H9 (cell line): ENCODE measurements around the gene KDM2B. TPM values are rescaled to one million over a fixed set of nuclear protein-coding genes. Genes with fewer than 3 reads are reported as not detected.

Experiments used
- DNase-seq: peaks from one replicate; pipeline ENCODE4 v3.0.0-alpha.2; 2017
- H2AFZ ChIP-seq: one replicate; pipeline ENCODE4 v1.6.1; 2013; ENCODE audit warnings: mild to moderate bottlenecking, low read length, control low read depth, moderate library complexity
- H2AK5ac ChIP-seq: 2 replicates; pipeline ENCODE4 v1.6.1; 2013; ENCODE audit warnings: low read length, control low read depth, mixed read lengths; ENCODE audit not compliant: insufficient read length
- H2BK120ac ChIP-seq: one replicate; pipeline ENCODE4 v1.6.1; 2013; ENCODE audit warnings: low read depth, mild to moderate bottlenecking, low read length, control low read depth, inconsistent platforms; ENCODE audit not compliant: poor library complexity, severe bottlenecking
- H2BK12ac ChIP-seq: 2 replicates; pipeline ENCODE4 v1.6.1; 2013; ENCODE audit warnings: low read length, control low read depth, mixed read lengths, low read depth; ENCODE audit not compliant: insufficient read length
- H2BK15ac ChIP-seq: 2 replicates; pipeline ENCODE4 v1.6.1; 2013; ENCODE audit warnings: low read depth, low read length, control low read depth
- H2BK20ac ChIP-seq: one replicate; pipeline ENCODE4 v1.6.1; 2013; ENCODE audit warnings: low read depth, mild to moderate bottlenecking, low read length, control low read depth, inconsistent platforms; ENCODE audit not compliant: poor library complexity, severe bottlenecking
- H2BK5ac ChIP-seq: 2 replicates; pipeline ENCODE4 v1.6.1; 2013; ENCODE audit warnings: low read length, control low read depth, mixed read lengths; ENCODE audit not compliant: insufficient read length
- H3K14ac ChIP-seq: 2 replicates; pipeline ENCODE4 v1.6.1; 2013; ENCODE audit warnings: low read length, control low read depth; ENCODE audit not compliant: insufficient read depth
- H3K18ac ChIP-seq: 2 replicates; pipeline ENCODE4 v1.6.1; 2013; ENCODE audit warnings: low read depth, mild to moderate bottlenecking, mixed read lengths, low read length, control low read depth; ENCODE audit not compliant: insufficient read length
- H3K23ac ChIP-seq: 2 replicates; pipeline ENCODE4 v1.6.1; 2013; ENCODE audit warnings: low read length, control low read depth, mixed read lengths, low read depth; ENCODE audit not compliant: insufficient read length
- H3K23me2 ChIP-seq: 2 replicates; pipeline ENCODE4 v1.6.1; 2013; ENCODE audit warnings: low read depth, mild to moderate bottlenecking, mixed read lengths, low read length, control low read depth; ENCODE audit not compliant: insufficient read length, poor library complexity, severe bottlenecking
- H3K27ac ChIP-seq: 2 replicates; pipeline ENCODE4 v1.5.1; 2013; ENCODE audit warnings: low read length, control low read depth, mixed read lengths, low read depth; ENCODE audit not compliant: insufficient read length
- H3K27me3 ChIP-seq: 2 replicates; pipeline ENCODE4 v1.6.1; 2013; ENCODE audit warnings: low read length, control low read depth, inconsistent platforms; ENCODE audit not compliant: insufficient read depth
- H3K4ac ChIP-seq: 2 replicates; pipeline ENCODE4 v1.6.1; 2013; ENCODE audit warnings: low read depth, mild to moderate bottlenecking, control low read depth, inconsistent platforms, low read length, moderate library complexity
- H3K4me1 ChIP-seq: 2 replicates; pipeline ENCODE4 v1.6.1; 2013; ENCODE audit warnings: low read length, control low read depth, inconsistent platforms; ENCODE audit not compliant: insufficient read depth
- H3K4me2 ChIP-seq: 2 replicates; pipeline ENCODE4 v1.6.1; 2013; ENCODE audit warnings: low read length, control low read depth, mixed read lengths; ENCODE audit not compliant: insufficient read length, insufficient read depth
- H3K56ac ChIP-seq: 2 replicates; pipeline ENCODE4 v1.6.1; 2013; ENCODE audit warnings: low read depth, mild to moderate bottlenecking, mixed read lengths, low read length, control low read depth; ENCODE audit not compliant: insufficient read length
- H3K79me1 ChIP-seq: 2 replicates; pipeline ENCODE4 v1.6.1; 2013; ENCODE audit warnings: low read depth, mild to moderate bottlenecking, moderate library complexity, low read length, control low read depth, inconsistent platforms; ENCODE audit not compliant: insufficient read depth, poor library complexity, severe bottlenecking
- H3K79me2 ChIP-seq: 2 replicates; pipeline ENCODE4 v1.6.1; 2013; ENCODE audit warnings: low read length, control low read depth, inconsistent platforms; ENCODE audit not compliant: insufficient read depth
- H3K9ac ChIP-seq: 2 replicates; pipeline ENCODE4 v1.6.1; 2013; ENCODE audit warnings: low read length, control low read depth, mixed read lengths; ENCODE audit not compliant: insufficient read length; ENCODE audit errors: extremely low read depth
- H3K9me3 ChIP-seq: one replicate; pipeline ENCODE4 v1.6.1; 2013; ENCODE audit warnings: low read depth, low read length, inconsistent platforms; ENCODE audit not compliant: control insufficient read depth
- H3T11ph ChIP-seq: one replicate; pipeline ENCODE4 v1.6.1; 2013; ENCODE audit warnings: mild to moderate bottlenecking, low read length, control low read depth, inconsistent platforms
- H4K20me1 ChIP-seq: one replicate; pipeline ENCODE4 v1.6.1; 2013; ENCODE audit not compliant: control insufficient read depth, insufficient read length, insufficient read depth
- H4K5ac ChIP-seq: 2 replicates; pipeline ENCODE4 v1.6.1; 2013; ENCODE audit warnings: low read depth, mild to moderate bottlenecking, mixed read lengths, low read length, control low read depth; ENCODE audit not compliant: insufficient read length
- H4K8ac ChIP-seq: replicated peaks from 2 replicates; pipeline ENCODE4 v1.6.1; 2013; ENCODE audit warnings: low read length, control low read depth, mixed read lengths, low read depth; ENCODE audit not compliant: insufficient read length
- H4K91ac ChIP-seq: 2 replicates; pipeline ENCODE4 v1.6.1; 2013; ENCODE audit warnings: low read depth, mild to moderate bottlenecking, moderate library complexity, mixed read lengths, low read length, control low read depth; ENCODE audit not compliant: insufficient read length
- H3K27ac Mint-ChIP-seq, 3 experiments: 2 replicates in 2 of 3; 3 replicates in 1 of 3; pipeline ENCODE4 v1.8.0; 2020 to 2021; ENCODE audit warnings: mixed read lengths in 3 of 3, mild to moderate bottlenecking in 1 of 3, moderate library complexity in 1 of 3
- H3K27me3 Mint-ChIP-seq: 2 replicates; pipeline ENCODE4 v1.8.0; 2021; ENCODE audit warnings: low read depth, mild to moderate bottlenecking, moderate library complexity, mixed read lengths
- H3K36me3 Mint-ChIP-seq, 3 experiments: 2 replicates in 2 of 3; 3 replicates in 1 of 3; pipeline ENCODE4 v1.8.0; 2020 to 2021; ENCODE audit warnings: low read depth in 3 of 3, mixed read lengths in 3 of 3; ENCODE audit not compliant: insufficient read depth in 1 of 3
- H3K4me1 Mint-ChIP-seq, 2 experiments: 2 replicates each; pipeline ENCODE4 v1.8.0; 2020; ENCODE audit warnings: mixed read lengths in 2 of 2
- H3K4me3 Mint-ChIP-seq, 2 experiments: 2 replicates in 1 of 2; 3 replicates in 1 of 2; pipeline ENCODE4 v1.8.0; 2020 to 2021; ENCODE audit warnings: mild to moderate bottlenecking in 2 of 2, mixed read lengths in 2 of 2, moderate library complexity in 1 of 2
- H3K9me3 Mint-ChIP-seq, 2 experiments: 2 replicates in 1 of 2; 3 replicates in 1 of 2; pipeline ENCODE4 v1.8.0; 2020; ENCODE audit warnings: mild to moderate bottlenecking in 2 of 2, mixed read lengths in 2 of 2, moderate library complexity in 1 of 2
- CTCF ChIP-seq: fragments of 200-600 bp; sonication (generic); conservative IDR thresholded peaks from 3 replicates; pipeline ENCODE4 v1.8.0; 2021; ENCODE audit warnings: antibody characterized with exemption, mild to moderate bottlenecking
- WGBS: extraction: QIAGEN DNeasy Blood & Tissue Kit; methylation state at CpG from one replicate; pipeline ENCODE4 v1.1.7; 2013; ENCODE audit warnings: missing lambda C conversion rate, low lambda C conversion rate, mixed read lengths; ENCODE audit not compliant: insufficient read length; ENCODE audit errors: extremely low coverage; 5-methylcytosine and 5-hydroxymethylcytosine counted together
- total RNA-seq: library from RNA; stranded (reverse); gene quantifications from 2 replicates; pipeline ENCODE4 v1.2.1, GENCODE V29; 2021

The KDM2B gene
- total RNA-seq, 1 experiment from 2014 or later = 143 TPM

DNA sequence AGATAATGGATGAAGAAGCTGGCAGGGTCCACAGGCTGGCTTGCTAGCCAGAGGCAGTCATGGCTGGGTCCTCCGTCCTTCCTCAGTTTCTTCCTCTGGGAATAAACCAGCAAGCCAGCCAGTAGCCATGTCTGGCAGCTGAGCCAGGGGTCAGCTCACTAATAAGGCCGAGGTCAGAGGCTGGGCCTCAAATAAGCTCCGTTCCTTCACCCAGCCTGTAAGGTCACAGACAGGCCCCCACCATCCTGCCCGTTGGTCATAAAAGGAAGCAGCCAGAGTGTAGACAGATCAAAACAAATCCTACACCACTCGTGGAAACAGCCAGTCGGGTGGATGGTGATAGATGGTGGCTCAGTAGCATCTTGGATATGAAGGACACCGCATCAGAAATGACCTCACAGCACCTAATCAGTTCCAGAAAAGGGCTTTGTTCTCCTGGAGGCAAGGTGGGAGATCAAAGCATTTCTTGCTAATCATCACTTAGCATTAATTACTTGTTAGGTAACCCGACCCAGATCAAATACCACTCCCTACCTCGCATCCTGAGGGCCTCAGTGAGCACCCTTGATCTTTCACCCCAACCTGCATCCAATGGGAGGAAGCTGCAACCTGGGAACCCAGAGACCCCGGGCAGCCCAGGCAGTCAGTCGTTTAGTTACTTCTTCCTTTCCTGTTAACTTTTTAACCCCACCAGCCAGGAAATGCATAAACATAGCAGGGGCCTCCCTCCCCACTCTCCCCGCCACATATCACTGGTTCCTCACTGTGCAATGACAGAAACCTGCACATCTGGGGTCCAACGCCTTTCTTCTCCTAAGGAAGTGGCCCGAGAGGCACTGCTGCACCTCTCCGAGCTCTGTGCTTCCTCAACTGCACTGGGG lies 90.2 kb downstream of the KDM2B start:
- no peak overlapping the region for H3K4me2 ChIP-seq
- peak overlapping the region in 2 of 3 experiments; percentile 76 to 81; a peak in 3 of 7 replicates for H3K27ac Mint-ChIP-seq
- H3K18ac ChIP-seq = no peak overlapping the region
- H3K79me2 ChIP-seq = peaks cover 4% of the 10 kb centered on the region; the same call in 1 of the 2 replicates
- no peak overlapping the region for H2BK15ac ChIP-seq
- no peak overlapping the region for H2BK120ac ChIP-seq
- H3K23ac ChIP-seq = no peak overlapping the region
- no peak overlapping the region for H4K91ac ChIP-seq
- no peak overlapping the region for H2BK20ac ChIP-seq
- no peaks in the 10 kb centered on the region for H3K4me1 ChIP-seq
- no CpG with 5 or more reads among the region's 15 CpGs for WGBS
- no peak overlapping the region for H3K56ac ChIP-seq
- no peaks in the 10 kb centered on the region for H4K20me1 ChIP-seq
- no peak overlapping the region for H3K14ac ChIP-seq
- peak; percentile 35 for DNase-seq
- no peak for TF ChIP-seq CTCF
- no peak overlapping the region for H3K27ac ChIP-seq
- no peak overlapping the region for H2BK12ac ChIP-seq
- H3K23me2 ChIP-seq = no peaks in the 10 kb centered on the region
- peaks cover 1% of the 10 kb centered on the region; the same call in 1 of the 2 replicates for H3K27me3 Mint-ChIP-seq
- H2BK5ac ChIP-seq = no peak overlapping the region
- H4K8ac ChIP-seq = no peak overlapping the region
- H3K36me3 Mint-ChIP-seq = peaks cover 11 to 51% (median 36%) of the 10 kb centered on the region in 3 experiments; a peak in 6 of 7 replicates
- H3K9ac ChIP-seq = no peak overlapping the region
- no peak overlapping the region for H3T11ph ChIP-seq
- H3K27me3 ChIP-seq = no peaks in the 10 kb centered on the region
- H3K4me1 Mint-ChIP-seq = peaks cover 14 to 20% of the 10 kb centered on the region in 2 experiments
- no peaks in the 10 kb centered on the region for H3K9me3 ChIP-seq
- no peaks in the 10 kb centered on the region for H3K9me3 Mint-ChIP-seq
- H4K5ac ChIP-seq = no peak overlapping the region
- H3K4ac ChIP-seq = no peak overlapping the region
- H3K4me3 Mint-ChIP-seq = no peak overlapping the region
- H2AK5ac ChIP-seq = no peak overlapping the region
- peaks cover 2% of the 10 kb centered on the region for H3K79me1 ChIP-seq
- H2AFZ ChIP-seq = no peak overlapping the region
